Islet of Langerhans (tissue), 1 donor: ENCODE data around the gene SSBP2.
"Not testable (repeated sequence)": the region's sequence is repeated elsewhere in the genome, so short reads cannot be mapped to it uniquely, and the experiment has no call there.

ENCODE experiments used
- FAIRE-seq: peaks from one replicate; lab custom pipeline; 2011; peaks lifted over from hg19 to GRCh38; lab: Jason Lieb, UNC

SSBP2 gene

GRCh38 chr5:81520769-81521168 is 230.1 kb downstream of the SSBP2 start:
- no peak for FAIRE-seq

DNA sequence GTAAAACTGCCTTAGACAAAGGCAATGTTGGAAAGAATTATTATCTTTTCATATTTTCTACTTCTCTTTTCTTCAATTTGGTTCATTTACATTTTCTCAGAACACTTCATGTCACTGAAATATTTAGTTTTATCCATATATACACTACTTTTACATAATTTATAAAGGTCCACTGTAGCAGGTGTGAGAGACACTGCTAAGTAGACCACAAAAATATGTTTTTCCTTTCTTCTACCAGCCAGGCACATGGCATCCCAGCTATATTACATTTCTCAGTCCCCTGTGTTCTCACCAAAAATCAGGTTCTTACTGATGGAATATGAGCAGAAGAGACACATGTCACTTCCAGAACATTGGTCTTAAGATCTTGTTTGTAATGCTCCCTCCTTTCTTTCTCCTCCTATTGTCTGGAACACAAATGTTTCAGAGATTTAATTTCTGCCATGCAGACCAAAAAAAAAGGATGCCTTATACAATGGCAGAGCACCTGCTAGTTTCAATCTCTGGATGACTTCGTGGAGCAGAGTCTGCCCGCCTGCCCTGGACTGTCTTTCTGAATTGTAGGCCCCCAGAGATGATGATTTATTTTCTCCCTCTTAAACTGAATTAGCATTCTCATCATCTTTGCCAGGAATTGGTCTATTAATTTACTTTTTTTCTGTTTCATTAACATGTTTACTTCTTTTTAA is 231.5 kb downstream of the SSBP2 start:
- no peak for FAIRE-seq

- FAIRE-seq: no peak
Observed at GRCh38 chr5:81517462-81517861, 233.4 kb downstream of the SSBP2 start.

DNA sequence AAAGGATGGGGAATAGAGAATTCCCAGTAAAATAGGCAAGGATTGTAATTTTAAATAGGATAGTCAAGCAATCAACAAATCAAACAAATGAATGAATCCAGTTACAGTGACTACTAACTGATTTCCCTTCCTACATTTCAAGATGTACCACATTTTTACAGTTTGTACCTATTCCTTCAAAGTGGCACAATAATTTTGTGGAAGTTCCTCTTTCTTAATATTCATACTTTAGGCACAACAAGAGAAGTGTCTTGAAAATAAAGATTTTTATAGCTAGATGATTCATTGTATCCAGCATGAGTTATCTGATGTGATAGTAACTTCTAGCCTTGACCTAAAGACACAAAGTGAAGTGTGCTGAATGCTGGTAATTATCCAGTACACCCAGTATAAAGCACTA is 234.8 kb downstream of the SSBP2 start:
- no peak for FAIRE-seq

- FAIRE-seq: peak; percentile 43
Observed at GRCh38 chr5:81513982-81514381, 236.9 kb downstream of the SSBP2 start.

- no peak for FAIRE-seq
Observed at GRCh38 chr5:81513473-81513872, 237.4 kb downstream of the SSBP2 start.

GRCh38 chr5:81506900-81507588 is 243.9 kb downstream of the SSBP2 start:
- peak; percentile 99 for FAIRE-seq

DNA sequence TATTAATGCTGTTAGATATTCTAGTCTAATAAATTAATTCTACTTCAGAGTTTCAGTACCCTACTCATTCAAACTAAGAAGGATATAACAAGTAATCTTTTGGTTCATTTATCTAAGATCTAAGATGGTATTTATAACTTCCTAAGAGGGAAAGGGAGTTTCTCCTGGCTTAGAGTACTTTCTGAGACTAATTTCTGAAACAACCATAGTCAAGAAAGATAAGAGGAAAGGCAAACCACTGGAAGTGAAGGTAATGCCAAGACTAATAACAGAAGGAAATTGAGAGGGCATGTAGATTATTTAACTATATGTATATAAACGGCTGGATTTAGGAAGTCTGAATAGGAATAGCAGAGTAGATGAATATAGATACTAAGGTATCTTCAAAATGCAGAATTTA is 244.5 kb downstream of the SSBP2 start:
- no peak for FAIRE-seq

DNA sequence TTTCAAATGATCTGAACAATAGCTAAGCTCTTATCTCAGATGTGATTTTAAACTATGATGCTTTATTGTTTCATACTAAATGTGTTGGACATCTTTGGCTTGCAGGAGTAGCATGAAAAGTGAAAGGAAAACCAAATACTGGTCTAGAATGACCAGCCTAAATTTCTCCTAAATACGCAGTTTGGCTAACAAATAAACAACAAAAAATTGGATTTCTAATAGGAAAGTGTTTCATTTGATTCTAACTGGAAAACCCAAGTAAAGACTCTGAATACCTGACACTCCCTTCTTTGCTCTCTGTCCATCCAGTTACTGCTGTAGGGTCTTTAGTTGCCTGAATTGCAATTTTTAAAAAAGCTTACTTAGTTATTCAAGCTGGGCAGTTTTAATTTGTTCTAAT is 245.2 kb downstream of the SSBP2 start:
- FAIRE-seq: peak; percentile 82

- not testable (repeated sequence) for FAIRE-seq
Observed at GRCh38 chr5:81503602-81504001, 247.3 kb downstream of the SSBP2 start.

GRCh38 chr5:81495286-81495685 is 255.6 kb downstream of the SSBP2 start:
- FAIRE-seq: no peak

- FAIRE-seq: no peak
Observed at GRCh38 chr5:81488862-81489261, 262.0 kb downstream of the SSBP2 start.

- FAIRE-seq: no peak
Observed at GRCh38 chr5:81486711-81487110, 264.2 kb downstream of the SSBP2 start.

DNA sequence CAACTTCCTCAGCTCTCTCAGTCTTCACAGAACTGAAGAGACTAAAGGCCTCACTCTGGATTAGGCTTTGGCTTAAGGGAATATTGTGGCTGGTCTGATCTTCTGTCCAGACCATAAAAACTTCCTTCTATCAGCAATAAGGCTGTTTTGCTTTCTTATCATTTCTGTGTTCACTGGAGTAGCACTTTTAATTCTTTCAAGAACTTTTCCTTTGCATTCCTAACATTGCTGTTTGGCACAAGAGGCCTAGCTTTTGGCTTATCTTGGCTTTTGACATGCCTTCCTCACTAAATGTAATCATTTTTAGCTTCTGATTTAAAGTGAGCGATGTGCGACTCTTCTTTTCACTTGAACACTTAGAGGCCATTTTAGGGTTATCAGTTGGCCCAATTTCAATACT is 268.3 kb downstream of the SSBP2 start:
- no peak for FAIRE-seq

DNA sequence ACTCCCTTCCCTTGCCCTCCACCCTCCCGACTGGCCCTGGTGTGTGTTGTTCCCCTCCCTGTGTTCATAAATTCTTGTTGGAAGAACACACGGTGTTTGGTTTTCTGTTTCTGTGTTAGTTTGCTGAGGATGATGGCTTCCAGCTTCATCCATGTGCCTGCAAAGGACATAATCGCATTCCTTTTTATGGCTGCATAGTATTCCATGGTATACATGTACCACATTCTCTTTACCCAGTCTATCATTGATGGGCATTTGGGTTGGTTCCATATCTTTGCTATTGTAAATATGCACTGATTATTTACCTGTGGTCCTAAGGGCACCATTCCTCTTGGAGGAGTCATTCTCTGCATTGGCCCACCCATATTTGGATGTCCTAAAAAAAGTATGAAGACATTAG is 277.5 kb downstream of the SSBP2 start:
- not testable (repeated sequence) for FAIRE-seq

DNA sequence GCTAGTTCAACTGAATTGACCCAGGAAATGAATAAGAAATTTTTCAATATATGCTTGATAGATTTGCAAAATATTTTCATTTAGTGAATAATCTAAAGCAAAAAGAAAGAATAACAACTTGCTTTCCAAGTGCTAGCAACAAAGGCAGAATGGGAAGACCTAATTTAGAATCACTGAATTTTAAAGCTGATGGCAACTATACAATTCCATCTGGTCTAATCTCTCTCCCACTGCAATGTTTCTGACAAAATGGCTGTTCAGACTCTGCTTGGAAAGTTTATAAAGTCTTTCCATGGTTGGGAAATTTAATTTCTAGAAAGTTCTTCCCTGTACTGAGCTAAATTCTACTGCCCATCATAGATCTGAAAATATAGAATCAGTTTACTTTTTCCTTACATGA is 281.2 kb downstream of the SSBP2 start:
- no peak for FAIRE-seq

GRCh38 chr5:81450940-81451339 is 300.0 kb downstream of the SSBP2 start:
- no peak for FAIRE-seq

- no peak for FAIRE-seq
Observed at GRCh38 chr5:81435023-81435422, 315.9 kb downstream of the SSBP2 start.

DNA sequence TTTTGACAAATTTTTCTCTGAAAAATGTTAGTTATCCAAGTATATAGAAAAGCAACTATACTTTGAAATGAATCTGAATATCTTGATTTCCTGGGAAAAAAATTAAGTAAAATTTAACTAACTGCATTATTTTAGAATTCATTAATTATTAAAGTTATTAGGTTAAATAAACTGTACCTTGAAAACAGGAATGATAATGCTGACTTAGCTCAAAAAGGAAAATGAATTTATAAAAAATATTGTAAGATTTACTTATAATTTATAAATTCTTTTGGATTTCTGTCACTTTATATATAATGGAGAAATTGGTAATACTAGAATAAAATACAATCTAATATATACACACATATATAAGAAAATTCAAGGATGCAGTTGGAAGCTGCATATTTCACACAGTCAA is 320.9 kb downstream of the SSBP2 start:
- peak; percentile 75 for FAIRE-seq

DNA sequence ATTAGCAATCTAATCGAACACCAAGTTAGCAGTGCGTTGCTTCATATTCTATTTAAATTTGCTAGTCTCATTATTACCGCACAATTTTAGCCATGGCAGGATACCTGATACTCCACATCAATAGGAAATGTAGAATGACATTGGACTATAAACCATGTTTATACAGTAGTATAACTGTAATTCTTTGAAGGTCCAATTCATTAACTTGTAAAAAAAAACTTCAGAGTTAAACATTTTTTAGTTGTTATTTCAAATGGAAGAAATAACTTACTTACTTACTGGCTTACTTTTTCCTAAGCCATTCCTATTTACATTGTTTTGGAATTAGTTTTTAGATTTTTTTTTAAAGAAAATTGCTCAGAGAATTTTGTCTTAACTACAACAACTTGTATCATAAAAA is 321.5 kb downstream of the SSBP2 start:
- peak; percentile 72 for FAIRE-seq

DNA sequence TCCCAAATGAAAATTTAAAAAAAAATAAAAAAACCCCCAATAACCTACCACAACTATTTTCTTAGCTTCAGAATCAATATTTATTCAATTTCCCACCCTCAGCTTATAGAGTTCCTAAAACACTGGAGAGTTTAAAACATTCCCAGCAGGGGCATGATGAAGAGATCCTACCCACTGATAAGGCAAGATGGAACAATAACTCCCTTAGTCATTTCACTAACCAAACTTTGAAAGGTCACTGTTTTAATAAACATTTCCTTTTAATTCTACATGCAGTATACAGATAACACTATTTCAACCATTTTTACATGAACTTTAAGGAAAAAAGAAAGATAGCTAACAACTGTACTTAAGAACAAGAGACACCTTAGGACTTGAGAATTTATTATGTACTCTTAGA is 322.0 kb downstream of the SSBP2 start:
- peak; percentile 43 for FAIRE-seq

DNA sequence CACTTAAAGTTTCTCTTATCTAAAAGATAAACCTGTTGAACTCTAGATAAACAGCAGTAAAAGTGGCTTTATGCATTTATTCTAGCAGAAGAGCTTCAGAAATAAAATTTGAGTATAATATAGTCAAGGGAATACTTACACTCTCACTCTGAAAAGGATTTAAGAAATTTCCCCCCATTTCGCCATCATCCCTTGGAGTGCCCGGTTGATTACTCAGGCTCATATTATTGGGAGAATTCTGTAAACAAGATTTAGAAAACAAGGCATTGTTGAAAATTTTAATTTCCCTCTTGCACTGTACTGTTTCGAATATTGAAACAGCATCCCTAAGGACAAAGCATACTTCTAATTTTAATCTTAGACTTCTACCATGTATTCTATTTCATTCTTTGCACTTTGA is 322.5 kb downstream of the SSBP2 start:
- FAIRE-seq: no peak

DNA sequence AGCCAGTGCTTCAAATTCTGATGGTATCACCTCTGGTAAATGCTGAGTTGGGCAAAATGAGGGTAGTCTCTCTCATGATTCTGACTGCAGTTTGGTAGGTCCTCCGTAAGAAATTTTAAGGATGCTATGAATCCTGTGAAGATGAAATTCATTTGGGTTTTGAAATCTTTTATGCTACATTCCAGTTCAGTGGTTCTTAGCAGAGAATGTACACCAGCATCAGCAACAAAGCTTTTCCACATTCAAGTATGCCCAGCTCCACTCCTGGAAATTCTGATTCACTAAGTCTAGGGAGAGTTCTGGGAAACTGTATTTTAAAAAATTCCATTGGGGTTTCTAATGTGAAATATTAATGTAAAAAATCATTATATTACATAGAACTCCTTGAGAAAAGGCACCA is 323.3 kb downstream of the SSBP2 start:
- FAIRE-seq: no peak

DNA sequence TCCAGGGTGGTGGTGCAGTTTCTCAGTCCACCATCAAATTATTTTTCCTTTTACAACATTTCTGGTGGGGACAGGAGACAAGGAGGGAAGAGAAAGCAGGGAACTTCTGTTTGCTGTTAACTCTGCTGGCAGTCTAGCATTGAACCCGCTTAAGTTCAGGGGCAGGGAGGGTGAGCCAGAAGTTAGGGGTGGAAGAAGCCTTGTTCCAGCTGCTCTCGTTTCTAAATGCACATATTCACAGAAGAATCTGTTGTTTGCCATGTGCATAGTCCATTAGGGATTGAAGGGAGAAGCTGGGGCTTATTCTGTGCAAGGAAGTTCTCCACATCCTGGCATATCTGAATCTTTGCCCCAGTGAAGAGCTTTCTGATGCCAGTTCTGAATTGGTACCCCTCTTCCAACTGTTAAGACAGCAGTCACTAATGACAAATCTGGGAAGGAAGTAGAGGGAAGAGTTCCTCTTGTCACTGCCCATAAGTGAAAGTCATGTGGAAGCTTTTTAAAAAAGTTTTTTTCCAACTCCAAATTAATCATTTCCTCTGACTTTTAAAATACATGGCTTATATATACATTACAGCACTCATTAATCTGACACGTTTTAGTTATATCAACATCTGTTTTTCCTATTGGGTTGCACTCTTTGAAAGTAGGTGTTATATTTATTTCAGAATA is 324.4 kb downstream of the SSBP2 start:
- FAIRE-seq: no peak
